ENCODE data around the gene C19orf81.
"Not testable (repeated sequence)": the region's sequence is repeated elsewhere in the genome, so short reads cannot be mapped to it uniquely, and the experiment has no call there.

Gene C19orf81

GRCh38 chr19:50649433-50650391 is at the start of gene C19orf81:
Gene C19orf81, plus strand, starts transcription at chr19:50649445. Its CDS starts 0 bp downstream, at chr19:50649445.
- FAIRE-seq = no peak

GRCh38 chr19:50601407-50602088 is 47.7 kb upstream of the C19orf81 start:
- no peak for FAIRE-seq
- no peak for DNase-seq (ENCODE audit: insufficient read length, low spot score)
- TF ChIP-seq POLR2A (IDR thresholded peaks at IDR 0.05; ENCODE audit: low read depth, low read length) = no peak

More at GRCh38 chr19:50649433-50650391, at the start of gene C19orf81:
- peak; percentile 75 for DNase-seq (ENCODE audit: insufficient read length, low spot score)
- no peak for TF ChIP-seq POLR2A (IDR thresholded peaks at IDR 0.05; ENCODE audit: low read depth, low read length)

GRCh38 chr19:50602089-50602422 is 47.2 kb upstream of the C19orf81 start:
- TF ChIP-seq POLR2A (IDR thresholded peaks at IDR 0.05; ENCODE audit: low read depth, low read length) = no peak
- no peak for DNase-seq (ENCODE audit: insufficient read length, low spot score)
- FAIRE-seq = no peak

- TF ChIP-seq POLR2A (IDR thresholded peaks at IDR 0.05; ENCODE audit: low read depth, low read length) = no peak
- FAIRE-seq = no peak
Observed at GRCh38 chr19:50602496-50602895, 46.7 kb upstream of the C19orf81 start.

GRCh38 chr19:50602935-50603334 is 46.3 kb upstream of the C19orf81 start:
- DNase-seq (ENCODE audit: insufficient read length, low spot score) (no peak), FAIRE-seq (no peak)
- no peak for TF ChIP-seq POLR2A (IDR thresholded peaks at IDR 0.05; ENCODE audit: low read depth, low read length)

More at GRCh38 chr19:50602496-50602895, 46.7 kb upstream of the C19orf81 start:
- DNase-seq (ENCODE audit: insufficient read length, low spot score) = no peak

GRCh38 chr19:50604264-50605073 is 44.8 kb upstream of the C19orf81 start:
- DNase-seq (ENCODE audit: insufficient read length, low spot score); FAIRE-seq: not testable (repeated sequence)

- DNase-seq (ENCODE audit: insufficient read length, low spot score); FAIRE-seq: not testable (repeated sequence)
Observed at GRCh38 chr19:50606059-50606836, 43.0 kb upstream of the C19orf81 start.

GRCh38 chr19:50607388-50607787 is 41.9 kb upstream of the C19orf81 start:
- DNase-seq (ENCODE audit: insufficient read length, low spot score) (no peak), FAIRE-seq (no peak)
- TF ChIP-seq POLR2A (IDR thresholded peaks at IDR 0.05; ENCODE audit: low read depth, low read length) = no peak

- DNase-seq (ENCODE audit: insufficient read length, low spot score) (peak; percentile 90), FAIRE-seq (no peak)
- TF ChIP-seq POLR2A (IDR thresholded peaks at IDR 0.05; ENCODE audit: low read depth, low read length) = no peak
Observed at GRCh38 chr19:50607874-50608785, 41.1 kb upstream of the C19orf81 start.

GRCh38 chr19:50612504-50613404 is 36.5 kb upstream of the C19orf81 start:
- FAIRE-seq; DNase-seq (ENCODE audit: insufficient read length, low spot score): not testable (repeated sequence)

GRCh38 chr19:50618379-50618778 is 30.9 kb upstream of the C19orf81 start:
- DNase-seq (ENCODE audit: insufficient read length, low spot score); FAIRE-seq: not testable (repeated sequence)

GRCh38 chr19:50619184-50619583 is 30.1 kb upstream of the C19orf81 start:
- FAIRE-seq; DNase-seq (ENCODE audit: insufficient read length, low spot score): not testable (repeated sequence)

- DNase-seq (ENCODE audit: insufficient read length, low spot score); FAIRE-seq: not testable (repeated sequence)
Observed at GRCh38 chr19:50620394-50620906, 28.8 kb upstream of the C19orf81 start.

All from H54 (cell line).